HCEC 1CT (cell line): ENCODE data around the gene GNG7.
A peak's percentile ranks its signal among the peaks of the same experiment; 100 is the strongest.
"Not testable (repeated sequence)": the region's sequence is repeated elsewhere in the genome, so short reads cannot be mapped to it uniquely, and the experiment has no call there.

Source experiments
- DNase-seq: peaks from one replicate; pipeline ENCODE4 v3.0.0-alpha.2; 2017

Gene GNG7

GRCh38 chr19:2591537-2592291, 110.8 kb downstream of the GNG7 start:
- DNase-seq = no peak

DNA sequence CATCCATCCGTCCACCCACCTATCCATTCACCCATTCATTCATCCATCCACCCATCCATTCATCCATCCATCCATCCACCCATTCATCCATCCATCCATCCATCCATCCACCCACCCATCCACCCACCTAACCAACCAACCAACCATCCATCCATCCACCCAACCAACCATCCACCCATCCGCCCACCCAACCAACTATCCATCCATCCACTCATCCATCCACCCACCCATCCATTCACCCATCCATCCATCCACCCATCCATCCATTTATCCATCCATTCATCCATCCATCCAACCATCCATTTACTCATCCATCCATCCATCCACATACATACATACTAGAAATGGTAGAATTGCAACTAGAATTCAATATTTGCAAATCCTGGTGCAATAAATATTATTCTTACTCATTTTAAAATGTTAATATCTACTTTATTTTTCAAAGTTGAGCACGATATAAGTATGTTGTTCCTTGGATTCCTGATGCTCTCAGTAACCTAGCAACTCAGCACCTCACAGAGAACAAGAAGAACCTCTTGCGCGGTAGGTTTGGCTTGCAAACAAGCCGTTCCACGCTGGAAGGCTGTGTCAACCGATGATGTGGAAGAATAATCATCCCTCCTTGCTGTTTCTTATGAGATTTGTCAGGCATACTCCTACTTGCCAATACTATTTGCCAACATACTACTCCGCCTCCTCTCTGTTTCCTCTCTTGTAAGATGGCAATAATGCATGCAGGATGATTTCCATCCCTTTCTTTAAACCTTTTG, 111.7 kb downstream of the GNG7 start:
- DNase-seq = no peak

GRCh38 chr19:2589441-2589840, 113.1 kb downstream of the GNG7 start:
- DNase-seq = no peak

DNA sequence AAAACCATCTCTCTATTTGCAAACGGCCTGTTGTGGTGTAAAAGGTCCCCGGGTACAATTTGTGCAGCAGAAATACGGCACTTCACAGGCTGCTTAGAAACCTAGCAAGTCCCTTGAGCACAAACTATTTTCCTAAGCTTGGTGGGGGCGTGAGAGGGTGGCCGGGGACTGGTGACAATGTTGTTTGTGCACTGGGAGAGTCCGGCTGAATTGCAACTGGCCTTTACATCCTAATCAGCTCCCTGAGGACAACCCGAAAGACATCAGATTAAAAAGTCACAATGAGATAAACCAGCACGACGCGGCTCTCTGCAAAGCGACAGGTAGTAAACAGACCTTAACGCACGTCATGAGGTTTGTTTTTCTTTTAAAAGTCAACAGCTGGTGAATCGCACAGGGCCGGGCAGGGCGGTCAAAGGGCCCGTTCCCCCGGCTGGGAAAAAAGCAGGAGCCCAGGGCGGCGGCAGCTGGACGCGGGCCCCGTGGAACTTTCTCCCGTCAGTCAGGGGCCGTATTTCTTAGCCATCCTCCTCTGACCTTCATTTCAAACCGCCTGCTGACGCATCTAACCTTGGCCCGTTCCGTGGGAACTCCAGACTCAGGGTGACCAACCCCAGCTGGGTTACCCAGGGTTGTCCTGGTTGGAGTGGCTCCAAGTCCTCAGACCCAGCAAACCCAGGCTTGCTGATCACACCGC, 114.3 kb downstream of the GNG7 start:
- DNase-seq = no peak

GRCh38 chr19:2587001-2587719, 115.3 kb downstream of the GNG7 start:
- no peak for DNase-seq

DNA sequence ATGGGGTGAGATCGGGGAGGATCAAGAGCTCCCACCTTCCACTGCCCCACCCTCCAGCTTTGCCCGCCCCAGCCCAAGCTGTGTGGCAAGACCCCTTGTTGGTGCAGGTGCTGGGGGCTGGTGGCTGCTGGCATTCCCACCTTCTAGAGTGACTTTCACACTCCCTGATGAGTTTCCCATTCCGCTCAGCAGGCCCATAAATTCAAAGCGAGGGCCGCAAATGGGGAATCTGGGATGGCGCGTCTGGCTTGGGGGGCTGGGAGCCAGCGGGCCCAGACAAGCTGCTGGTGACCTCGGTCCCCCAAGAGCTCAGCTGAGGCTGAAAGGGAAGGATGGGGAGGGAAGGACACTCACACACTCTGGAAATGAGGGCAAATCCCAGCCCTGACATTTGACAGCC, 116.3 kb downstream of the GNG7 start:
- no peak for DNase-seq

- DNase-seq = no peak
Observed at GRCh38 chr19:2584002-2584401, 118.5 kb downstream of the GNG7 start.

DNA sequence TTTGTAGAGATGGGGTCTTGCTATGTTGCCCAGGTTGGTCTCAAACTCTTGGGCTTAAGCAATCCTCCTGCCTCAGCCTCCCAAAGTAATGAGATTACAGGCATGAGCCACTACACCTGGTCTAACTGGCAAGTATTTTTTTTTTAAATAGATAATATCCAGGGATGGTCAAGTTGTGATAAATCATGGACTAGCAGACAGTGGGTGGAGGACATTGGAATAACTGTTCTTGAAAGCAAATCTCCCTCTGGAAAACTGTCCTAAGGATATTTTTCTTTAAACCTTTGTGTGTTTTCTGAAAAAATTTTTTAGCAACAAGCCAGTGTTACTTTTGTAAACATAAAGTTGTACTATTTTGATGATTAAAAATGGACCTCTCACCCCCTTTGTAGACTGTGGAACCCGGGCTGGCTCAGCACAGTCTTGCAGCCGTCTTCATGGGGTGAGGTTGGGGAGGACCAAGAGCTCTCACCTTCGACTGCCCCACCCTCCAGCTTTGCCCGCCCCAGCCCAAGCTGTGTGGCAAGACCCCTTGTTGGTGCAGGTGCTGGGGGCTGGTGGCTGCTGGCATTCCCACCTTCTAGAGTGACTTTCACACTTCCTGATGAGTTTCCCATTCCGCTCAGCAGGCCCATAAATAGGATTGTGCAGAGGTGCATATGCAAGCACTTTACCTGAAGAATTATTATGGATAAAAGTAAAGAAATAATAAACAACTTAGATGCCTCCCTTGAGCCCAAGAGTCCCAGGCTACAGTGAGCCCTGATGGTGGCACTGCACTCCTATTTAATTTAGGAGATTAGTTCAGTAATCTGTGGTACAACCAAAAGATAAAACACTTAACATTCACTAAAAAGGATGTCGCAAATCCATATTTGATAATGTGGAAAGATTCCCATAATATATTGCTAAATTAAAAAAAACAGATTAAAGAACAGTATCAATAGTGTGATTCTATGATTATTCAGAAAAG, 119.2 kb downstream of the GNG7 start:
- DNase-seq = no peak

- DNase-seq = not testable (repeated sequence)
Observed at GRCh38 chr19:2580396-2580795, 122.1 kb downstream of the GNG7 start.

GRCh38 chr19:2579678-2580280, 122.7 kb downstream of the GNG7 start:
- DNase-seq = no peak

GRCh38 chr19:2578901-2579677, 123.4 kb downstream of the GNG7 start:
- peak; percentile 85 for DNase-seq

DNA sequence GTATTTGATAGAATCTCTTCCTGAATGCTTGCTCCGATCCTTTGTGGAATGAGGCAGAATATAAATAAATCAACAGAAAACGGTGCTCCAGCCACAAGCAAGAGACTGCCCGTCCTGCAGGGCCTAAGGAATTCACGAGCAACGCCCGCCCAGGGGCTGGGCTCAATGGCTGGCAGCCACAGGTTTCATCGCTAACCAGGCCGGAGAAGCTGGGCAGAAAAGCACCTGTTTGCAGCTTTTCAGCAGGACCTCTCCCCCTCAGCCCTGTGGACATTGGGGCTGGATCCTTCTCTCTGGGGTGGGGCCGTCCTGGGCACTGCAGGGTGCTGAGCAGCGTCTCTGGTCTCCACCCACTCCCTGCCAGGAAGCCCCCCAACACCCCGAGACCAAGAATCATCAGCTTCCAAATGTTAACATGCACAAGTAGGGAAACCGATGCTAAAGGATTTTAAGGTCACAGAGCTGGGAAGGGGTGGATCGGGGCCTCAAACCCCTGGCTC, 124.1 kb downstream of the GNG7 start:
- peak; percentile 19 for DNase-seq

- DNase-seq = no peak
Observed at GRCh38 chr19:2577722-2578335, 124.7 kb downstream of the GNG7 start.

GRCh38 chr19:2575734-2576481, 126.6 kb downstream of the GNG7 start:
- no peak for DNase-seq

DNA sequence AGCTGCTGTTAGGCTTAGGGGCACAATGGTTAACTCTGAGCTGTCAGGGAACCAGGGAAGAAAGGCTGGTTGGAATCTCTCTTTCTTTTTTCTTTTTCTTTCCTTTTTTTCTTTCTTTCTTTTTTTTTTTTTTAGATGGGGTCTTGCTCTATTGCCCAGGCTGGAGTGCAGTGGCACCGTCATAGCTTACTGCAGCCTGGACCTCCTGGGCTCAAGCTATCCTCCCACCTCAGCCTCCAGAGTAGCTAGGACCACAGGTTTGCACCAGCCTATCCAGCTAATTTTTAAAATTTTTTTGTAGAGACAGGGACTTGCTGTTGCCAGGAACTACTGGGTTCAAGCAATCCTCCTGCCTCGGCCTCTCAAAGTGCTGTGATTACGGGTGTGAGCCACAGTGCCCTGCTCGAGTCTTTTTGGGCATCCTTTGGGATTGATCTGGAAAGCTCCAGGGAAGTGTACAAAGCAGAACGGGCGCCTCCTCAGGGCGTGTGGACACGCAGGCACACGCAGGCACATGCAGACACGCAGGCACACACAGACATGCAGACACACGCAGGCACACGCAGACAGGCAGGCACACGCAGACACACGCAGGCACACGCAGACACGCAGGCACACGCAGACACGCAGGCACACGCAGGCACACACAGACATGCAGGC, 127.4 kb downstream of the GNG7 start:
- DNase-seq = no peak

DNA sequence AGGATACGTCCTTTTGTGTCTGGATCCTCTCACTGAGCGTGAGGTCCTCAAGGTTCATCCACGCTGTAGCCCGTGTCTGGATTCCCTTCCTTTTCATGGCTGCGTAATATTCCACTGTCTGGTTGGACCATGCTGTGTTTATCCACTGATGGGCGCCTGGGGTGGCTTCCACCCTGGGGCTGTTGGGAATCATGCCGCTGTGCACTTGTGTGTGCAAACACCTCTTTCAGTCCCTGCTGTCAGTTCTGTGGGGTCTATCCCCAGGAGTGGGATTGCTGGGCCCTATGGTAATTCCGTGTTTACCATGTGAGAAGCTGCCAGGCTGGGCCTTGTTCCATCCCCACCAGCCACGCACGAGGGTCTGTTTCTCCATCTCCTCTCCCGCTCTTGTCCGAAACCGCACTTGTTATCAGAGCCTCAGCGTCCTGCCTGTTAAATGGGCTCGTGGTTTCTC, 128.0 kb downstream of the GNG7 start:
- DNase-seq = no peak

- no peak for DNase-seq
Observed at GRCh38 chr19:2573916-2574315, 128.6 kb downstream of the GNG7 start.

DNA sequence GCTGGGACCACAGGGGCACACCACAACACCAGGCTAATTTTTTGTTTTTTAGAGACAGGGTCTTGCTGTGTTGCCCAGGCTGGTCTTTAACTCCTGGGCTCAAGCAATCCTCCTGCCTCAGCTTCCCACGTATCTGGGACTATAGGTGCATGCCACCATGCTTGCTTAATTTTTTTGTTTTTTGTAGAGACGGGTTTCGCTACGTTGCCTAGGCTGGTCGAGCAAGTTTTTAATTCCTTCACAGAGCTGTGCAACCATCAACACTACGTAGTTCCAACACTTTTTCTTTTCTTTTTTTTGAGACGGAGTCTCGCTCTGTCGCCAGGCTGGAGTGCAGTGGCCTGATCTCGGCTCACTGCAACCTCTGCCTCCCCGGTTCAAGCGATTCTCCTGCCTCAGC, 130.3 kb downstream of the GNG7 start:
- not testable (repeated sequence) for DNase-seq
